Retinal pigment epithelial cell (primary cell): Measurements from ENCODE around the gene NUP133.
"Not testable (repeated sequence)": the region's sequence is repeated elsewhere in the genome, so short reads cannot be mapped to it uniquely, and the experiment has no call there.

Experiments
- DNase-seq: peaks from one replicate; pipeline ENCODE4 v3.0.0-alpha.2; 2010; ENCODE audit warnings: low read depth
- H3K4me3 ChIP-seq: 2 replicates; pipeline ENCODE4 v1.5.1; 2011; ENCODE audit warnings: mild to moderate bottlenecking, low read length, control low read depth, moderate library complexity
- TF ChIP-seq, protein P1 (sequence below): conservative IDR thresholded peaks from 2 replicates; pipeline ENCODE4 v1.5.1; 2011; ENCODE audit warnings: low read depth, low read length, control low read depth, inconsistent platforms

The NUP133 gene

DNA sequence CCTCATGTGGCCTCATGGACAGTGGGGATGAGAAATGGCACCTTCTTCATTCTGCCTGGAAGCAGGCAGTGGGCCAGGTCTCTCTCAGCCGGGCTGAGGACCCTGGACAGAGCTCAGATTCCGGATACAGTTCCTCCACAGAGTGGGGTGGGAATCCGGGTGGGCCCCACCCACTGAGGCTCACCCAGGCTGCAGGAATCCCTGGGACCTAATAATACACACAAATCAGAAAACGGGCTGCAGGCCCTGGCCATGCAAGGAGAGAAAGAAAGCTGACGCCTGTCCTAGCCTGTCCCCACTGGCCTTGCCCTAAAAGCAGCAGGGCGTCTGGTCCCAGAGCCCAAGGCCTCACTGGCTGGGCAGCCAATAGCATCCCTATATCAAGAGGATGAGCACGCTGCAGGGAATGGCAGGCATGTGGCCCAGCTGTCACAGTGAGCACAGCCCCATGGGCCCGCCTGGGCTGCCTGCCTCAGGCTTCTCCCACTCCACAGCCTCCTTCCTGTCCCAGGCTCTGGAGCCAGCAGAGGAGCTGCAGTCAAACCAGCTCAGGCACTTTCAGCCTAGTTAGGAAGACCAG is 99.6 kb downstream of the NUP133 start:
- H3K4me3 ChIP-seq, result no peak overlapping the region
- DNase-seq, result no peak
- TF ChIP-seq, protein P1, sequence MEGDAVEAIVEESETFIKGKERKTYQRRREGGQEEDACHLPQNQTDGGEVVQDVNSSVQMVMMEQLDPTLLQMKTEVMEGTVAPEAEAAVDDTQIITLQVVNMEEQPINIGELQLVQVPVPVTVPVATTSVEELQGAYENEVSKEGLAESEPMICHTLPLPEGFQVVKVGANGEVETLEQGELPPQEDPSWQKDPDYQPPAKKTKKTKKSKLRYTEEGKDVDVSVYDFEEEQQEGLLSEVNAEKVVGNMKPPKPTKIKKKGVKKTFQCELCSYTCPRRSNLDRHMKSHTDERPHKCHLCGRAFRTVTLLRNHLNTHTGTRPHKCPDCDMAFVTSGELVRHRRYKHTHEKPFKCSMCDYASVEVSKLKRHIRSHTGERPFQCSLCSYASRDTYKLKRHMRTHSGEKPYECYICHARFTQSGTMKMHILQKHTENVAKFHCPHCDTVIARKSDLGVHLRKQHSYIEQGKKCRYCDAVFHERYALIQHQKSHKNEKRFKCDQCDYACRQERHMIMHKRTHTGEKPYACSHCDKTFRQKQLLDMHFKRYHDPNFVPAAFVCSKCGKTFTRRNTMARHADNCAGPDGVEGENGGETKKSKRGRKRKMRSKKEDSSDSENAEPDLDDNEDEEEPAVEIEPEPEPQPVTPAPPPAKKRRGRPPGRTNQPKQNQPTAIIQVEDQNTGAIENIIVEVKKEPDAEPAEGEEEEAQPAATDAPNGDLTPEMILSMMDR, result no peak

DNA sequence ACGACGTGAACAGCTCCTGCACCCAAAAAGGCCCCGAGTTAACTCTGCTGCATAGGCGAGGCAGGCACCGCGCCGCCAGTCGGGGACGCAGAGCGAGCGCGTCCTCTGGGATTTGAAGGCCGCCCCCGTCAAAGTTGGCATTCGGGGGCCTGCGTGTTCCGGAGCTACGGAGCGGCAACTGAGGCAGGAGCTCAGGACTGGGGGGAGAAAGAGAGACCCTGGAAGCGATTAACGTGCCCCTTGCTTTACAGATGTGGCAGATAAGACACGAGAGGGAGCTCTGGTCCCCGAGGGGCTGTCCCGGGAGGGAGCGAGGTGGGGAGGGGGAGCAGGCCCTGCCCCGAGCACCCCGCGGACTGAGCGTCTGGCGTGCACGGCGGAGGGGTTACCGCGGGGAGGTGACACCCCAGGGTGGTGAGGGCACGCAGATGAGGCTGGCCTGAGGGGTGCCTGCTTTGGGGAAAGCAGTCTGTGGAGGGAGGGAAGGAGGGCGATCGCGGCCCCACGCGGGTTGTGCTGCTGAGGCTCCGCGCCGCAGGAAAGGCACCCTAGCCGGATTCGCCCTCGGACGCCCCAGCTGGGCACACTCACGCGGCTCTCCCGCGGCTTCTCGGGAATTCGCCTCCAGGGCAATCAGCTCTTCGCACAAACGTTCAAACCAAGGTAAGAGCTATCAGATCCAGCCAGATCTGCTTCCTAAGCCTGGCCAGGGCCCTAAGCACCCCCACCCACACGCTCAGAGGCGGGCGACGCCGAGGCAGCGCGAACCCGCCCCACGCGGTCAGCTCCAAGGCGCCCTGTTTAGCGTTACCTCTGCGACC is 100.7 kb downstream of the NUP133 start:
- TF ChIP-seq, protein P1, result no peak

DNA sequence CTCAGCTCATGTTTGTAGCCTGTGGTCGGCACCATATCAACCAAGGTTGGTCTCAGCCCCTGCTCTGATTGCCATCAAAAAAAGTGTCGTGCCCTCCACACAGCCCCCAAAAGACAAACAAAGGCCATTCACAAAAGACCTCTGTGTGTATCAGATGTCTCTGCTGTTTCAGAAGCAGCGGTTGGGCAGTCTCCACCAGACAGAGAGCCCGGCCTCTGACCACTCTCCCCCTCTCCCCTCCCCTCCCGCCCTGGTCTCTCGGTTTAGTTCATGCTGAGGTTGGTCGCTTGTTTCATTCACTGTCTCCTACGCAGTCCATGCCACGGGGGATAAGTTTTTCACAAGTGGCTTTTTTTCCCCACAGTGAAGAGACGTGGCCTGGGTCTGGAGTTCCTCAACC is 101.3 kb downstream of the NUP133 start:
- DNase-seq, result no peak
- no peak overlapping the region for H3K4me3 ChIP-seq
- TF ChIP-seq, protein P1, result no peak

More for the DNA sequence above, 100.7 kb downstream of the NUP133 start:
- no peak for DNase-seq
- peak overlapping the region; percentile 2 for H3K4me3 ChIP-seq

DNA sequence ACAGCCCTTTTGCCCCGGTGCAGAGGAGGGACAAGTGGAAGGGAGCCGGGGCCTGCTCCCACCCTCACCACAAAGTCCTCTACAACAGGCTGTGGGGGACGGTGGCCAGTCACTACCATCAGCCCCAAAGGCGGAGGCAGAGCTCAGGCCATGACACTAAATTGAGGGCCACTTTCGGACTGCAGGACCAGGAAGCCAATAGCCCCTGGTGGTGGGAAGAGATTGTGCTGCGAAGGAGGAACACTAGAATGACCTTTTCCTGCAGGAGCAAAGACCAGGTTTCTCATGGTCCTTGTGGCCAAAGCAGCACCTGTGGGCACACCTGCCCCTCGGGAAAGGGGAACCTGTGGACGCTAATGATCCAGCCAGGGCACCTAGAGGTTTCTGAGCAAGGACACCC is 104.6 kb downstream of the NUP133 start:
- H3K4me3 ChIP-seq, result no peak overlapping the region
- TF ChIP-seq, protein P1, result no peak
- DNase-seq, result no peak

DNA sequence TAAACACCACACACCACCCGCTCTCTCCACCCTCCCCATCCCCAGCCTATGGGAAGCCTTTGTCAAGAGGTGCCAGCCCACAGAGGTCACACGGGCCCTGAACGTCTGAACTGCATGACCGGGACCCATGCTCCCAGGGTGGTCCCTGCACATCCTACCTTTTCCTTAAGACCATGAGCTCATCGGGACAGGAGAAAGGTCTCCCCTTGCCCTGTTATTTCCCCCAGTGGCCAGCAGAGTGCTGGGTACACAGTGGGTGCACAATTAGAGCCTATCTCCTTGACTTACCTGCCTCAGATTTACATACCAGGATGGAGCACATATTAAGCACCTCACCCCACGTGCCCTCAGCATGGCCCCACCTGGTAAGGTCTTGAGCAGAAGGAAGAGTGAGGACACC is 105.1 kb downstream of the NUP133 start:
- no peak overlapping the region for H3K4me3 ChIP-seq
- no peak for DNase-seq

DNA sequence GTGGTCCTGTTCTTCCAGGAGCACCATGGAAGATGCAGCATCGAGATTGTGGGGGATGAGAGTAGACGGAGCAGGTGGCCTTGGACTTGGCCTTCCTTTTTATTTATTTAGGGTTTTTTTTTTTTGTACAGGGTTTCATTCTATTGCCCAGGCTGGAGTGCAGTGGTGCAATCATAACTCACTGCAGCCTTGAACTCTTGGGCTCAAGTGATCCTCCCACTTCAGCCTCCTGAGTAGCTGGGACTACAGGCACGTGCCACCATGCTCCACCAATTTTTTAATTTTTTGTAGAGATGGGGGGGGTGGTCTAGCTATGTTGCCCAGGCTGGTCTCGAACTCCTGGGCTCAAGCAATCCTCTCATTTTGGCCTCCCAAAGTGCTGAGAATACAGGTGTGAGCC is 105.8 kb downstream of the NUP133 start:
- H3K4me3 ChIP-seq, DNase-seq: not testable (repeated sequence)

More for the DNA sequence above, 105.1 kb downstream of the NUP133 start:
- TF ChIP-seq, protein P1, result no peak

DNA sequence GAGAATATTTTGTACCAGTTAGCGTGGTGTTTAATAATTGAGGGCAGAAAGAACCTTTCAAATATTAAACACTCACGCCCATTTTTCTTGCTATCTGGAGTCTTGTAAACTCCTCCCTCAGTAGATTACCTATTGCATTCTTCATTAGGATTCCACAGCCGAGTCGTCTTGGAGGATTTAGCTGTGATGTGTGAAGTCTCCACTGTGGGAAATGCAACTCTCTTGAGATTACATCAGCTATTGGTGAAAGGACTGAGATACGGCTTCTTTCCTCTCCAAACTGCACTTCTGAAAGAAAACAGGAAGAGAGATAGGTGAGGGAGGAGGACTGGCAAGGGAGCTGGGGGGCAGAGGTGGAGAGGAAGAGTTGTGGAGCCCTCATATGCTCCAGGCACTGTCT is 110.4 kb downstream of the NUP133 start:
- TF ChIP-seq, protein P1, result no peak
- no peak for DNase-seq
- no peak overlapping the region for H3K4me3 ChIP-seq
